GM12878 (cell line): ENCODE data around the gene SNX3. TPM values are rescaled to one million over a fixed set of nuclear protein-coding genes. Genes with fewer than 3 reads are reported as not detected.

Source experiments
- ATAC-seq: fragments of 200-7000 bp; cut with Tn5 transposase; 3 replicates; pipeline ENCODE4 v1.9.1; 2020; ENCODE audit warnings: mild to moderate bottlenecking, moderate library complexity
- BruUV-seq: library from RNA; stranded (reverse); fragments of 400-500 nt; replicated peaks from 2 replicates; lab custom pipeline; 2021; lab: Mats Ljungman, UMichigan
- CTCF ChIA-PET: fragments of 300-600 bp; sonication (Branson Sonifier 250); formaldehyde crosslinking; extraction: SDS; loops from one replicate; lab custom pipeline; 2021; ENCODE audit warnings: inconsistent platforms; lab: Yijun Ruan, JAX
- POLR2A ChIA-PET: fragments of 350-600 bp; formaldehyde crosslinking; extraction: SDS; loops from one replicate; lab custom pipeline; 2021; ENCODE audit warnings: inconsistent platforms; lab: Charles Lee
- RAD21 ChIA-PET: fragments of 300-600 bp; sonication (Branson Sonifier 250); formaldehyde crosslinking; loops from one replicate; lab custom pipeline; 2023; ENCODE audit warnings: antibody characterized with exemption; ENCODE audit not compliant: unreplicated experiment; lab: Charles Lee
- SMC1A ChIA-PET: fragments of 300-600 bp; sonication (Branson Sonifier 250); formaldehyde crosslinking; loops from one replicate; lab custom pipeline; 2023; ENCODE audit not compliant: unreplicated experiment, uncharacterized antibody; lab: Charles Lee
- DNase-seq: peaks from one replicate; pipeline ENCODE4 v3.0.0-alpha.2; 2011; ENCODE audit warnings: low read depth, low spot score
- FAIRE-seq: peaks from 3 replicates; lab custom pipeline; 2011; peaks lifted over from hg19 to GRCh38; lab: Jason Lieb, UNC
- H2AFZ ChIP-seq: 2 replicates; pipeline ENCODE4 v1.6.0; 2011; ENCODE audit warnings: low read depth, low read length, control low read depth; ENCODE audit not compliant: control insufficient read depth
- H3K27ac ChIP-seq: 2 replicates; pipeline ENCODE4 v1.5.1; 2011; ENCODE audit warnings: control low read depth; ENCODE audit not compliant: control insufficient read depth, insufficient read depth
- H3K27me3 ChIP-seq, 2 experiments: replicated peaks in 1 of 2; 2 replicates each; pipeline versions ENCODE4 v1.6.0 to v1.6.1; 2011; ENCODE audit warnings: low read length in 1 of 2; ENCODE audit not compliant: control insufficient read depth in 2 of 2, insufficient read depth in 2 of 2
- H3K36me3 ChIP-seq, 2 experiments: 2 replicates each; pipeline ENCODE4 v1.5.1; 2011; ENCODE audit warnings: low read length in 1 of 2; ENCODE audit not compliant: control insufficient read depth in 2 of 2, insufficient read depth in 2 of 2
- H3K4me1 ChIP-seq: 2 replicates; pipeline ENCODE4 v1.6.1; 2011; ENCODE audit warnings: mild to moderate bottlenecking, low read length, moderate library complexity, mixed read lengths; ENCODE audit not compliant: control insufficient read depth, insufficient read depth
- H3K4me2 ChIP-seq: 2 replicates; pipeline ENCODE4 v1.6.0; 2011; ENCODE audit warnings: control low read depth; ENCODE audit not compliant: control insufficient read depth, insufficient read depth
- H3K4me3 ChIP-seq: fragments of 200-600 bp; sonication (generic); 2 replicates; pipeline ENCODE4 v1.5.1; 2016
- H3K79me2 ChIP-seq: 2 replicates; pipeline ENCODE4 v1.6.0; 2011; ENCODE audit warnings: low read length; ENCODE audit not compliant: control insufficient read depth, insufficient read depth
- H3K9ac ChIP-seq: 2 replicates; pipeline ENCODE4 v1.8.0; 2011; ENCODE audit warnings: low read length, control low read depth, mixed read lengths; ENCODE audit not compliant: control insufficient read depth, insufficient read depth
- H3K9me3 ChIP-seq: replicated peaks from 3 replicates; pipeline ENCODE4 v1.5.1; 2011; ENCODE audit warnings: mild to moderate bottlenecking, low read length; ENCODE audit not compliant: control insufficient read depth, insufficient read depth
- H4K20me1 ChIP-seq: 2 replicates; pipeline ENCODE4 v1.6.0; 2011; ENCODE audit not compliant: control insufficient read depth, insufficient read depth
- ATF3 ChIP-seq: IDR thresholded peaks from 2 replicates; pipeline ENCODE4 v1.6.1; 2011; ENCODE audit warnings: low read depth, mild to moderate bottlenecking, low read length, moderate library complexity, borderline replicate concordance; ENCODE audit errors: extremely low read depth
- CEBPB ChIP-seq, 2 experiments: fragments of 150-350 bp in 1 of 2; IDR thresholded peaks; 2 replicates each; pipeline ENCODE4 v1.6.1; 2012 to 2014; ENCODE audit warnings: low read depth in 2 of 2, low read length in 2 of 2, borderline replicate concordance in 1 of 2, inconsistent platforms in 1 of 2
- CHD2 ChIP-seq: IDR thresholded peaks from 2 replicates; pipeline ENCODE4 v1.6.1; 2011; ENCODE audit warnings: low read depth, low read length, improper control_type of control experiment, borderline replicate concordance
- EED ChIP-seq: sonication (generic); IDR thresholded peaks from 2 replicates; pipeline ENCODE4 v1.6.1; 2016; ENCODE audit warnings: antibody characterized with exemption, low read depth
- NR2C1 ChIP-seq: fragments of 450-650 bp; IDR thresholded peaks from 2 replicates; pipeline ENCODE4 v1.6.1; 2017; ENCODE audit warnings: antibody characterized with exemption, mild to moderate bottlenecking, moderate library complexity
- SREBF2 ChIP-seq: IDR thresholded peaks from 2 replicates; pipeline ENCODE4 v1.6.1; 2012; ENCODE audit warnings: mild to moderate bottlenecking, low read length
- ZBTB4 ChIP-seq: fragments of 450-650 bp; formaldehyde crosslinking; IDR thresholded peaks from 2 replicates; pipeline ENCODE4 v1.4.0; 2022; ENCODE audit warnings: mild to moderate bottlenecking, moderate library complexity
- WGBS: methylation state at CpG from one replicate; pipeline ENCODE4 v1.1.6; 2016; ENCODE audit warnings: low lambda C conversion rate; ENCODE audit not compliant: insufficient replicate concordance, insufficient coverage; ENCODE audit errors: missing lambda C conversion rate; 5-methylcytosine and 5-hydroxymethylcytosine counted together
- in situ Hi-C: fragments of 300-500 bp; cut with MboI; formaldehyde crosslinking; loops from 9 replicates; pipeline ENCODE4 v1.14.3; 2018; ENCODE audit warnings: mixed read lengths
- intact Hi-C: fragments of 100-400 bp; cut with micrococcal nuclease; formaldehyde crosslinking; loops from one replicate; pipeline ENCODE4 v1.14.2; 2022; ENCODE audit not compliant: unreplicated experiment
- polyA plus RNA-seq, 11 experiments: library from polyadenylated mRNA; depleted of rRNA in 4 of 11; unstranded in 6 of 11; stranded (reverse) in 5 of 11; fragments of >200 nt; fragmentation: Nextera tagmentation in 4 of 11; fragmentation: Illumina TruSeq in 1 of 11; extraction: Ambion mirVana in 4 of 11; extraction: Trizol in 1 of 11; gene quantifications; 1 replicate in 1 of 11; 2 replicates in 10 of 11; pipeline versions ENCODE4 v1.2.1 to v1.2.3, GENCODE V29; 2011 to 2016; ENCODE audit warnings: inconsistent platforms in 2 of 11, missing spikeins in 2 of 11, low read depth in 1 of 11
- total RNA-seq, 4 experiments: library from RNA; depleted of rRNA in 3 of 4; stranded (reverse); fragments of >200 nt in 3 of 4; fragmentation: Illumina TruSeq in 1 of 4; extraction: Trizol in 1 of 4; gene quantifications; 2 replicates each; pipeline versions ENCODE4 v1.2.1 to v1.2.3, GENCODE V29; 2013 to 2021
- TF ChIP-seq, protein P1 (sequence below): fragments of 450-650 bp; IDR thresholded peaks from 2 replicates; pipeline ENCODE4 v1.6.1; 2017; ENCODE audit warnings: mild to moderate bottlenecking, moderate library complexity

SNX3 gene
- total and polyA plus RNA-seq, 10 of the 15 experiments (the other 5 are each of a cell fraction or from before 2014, with no cell fraction given), result 43.7 to 297 (median 95.6) TPM

DNA sequence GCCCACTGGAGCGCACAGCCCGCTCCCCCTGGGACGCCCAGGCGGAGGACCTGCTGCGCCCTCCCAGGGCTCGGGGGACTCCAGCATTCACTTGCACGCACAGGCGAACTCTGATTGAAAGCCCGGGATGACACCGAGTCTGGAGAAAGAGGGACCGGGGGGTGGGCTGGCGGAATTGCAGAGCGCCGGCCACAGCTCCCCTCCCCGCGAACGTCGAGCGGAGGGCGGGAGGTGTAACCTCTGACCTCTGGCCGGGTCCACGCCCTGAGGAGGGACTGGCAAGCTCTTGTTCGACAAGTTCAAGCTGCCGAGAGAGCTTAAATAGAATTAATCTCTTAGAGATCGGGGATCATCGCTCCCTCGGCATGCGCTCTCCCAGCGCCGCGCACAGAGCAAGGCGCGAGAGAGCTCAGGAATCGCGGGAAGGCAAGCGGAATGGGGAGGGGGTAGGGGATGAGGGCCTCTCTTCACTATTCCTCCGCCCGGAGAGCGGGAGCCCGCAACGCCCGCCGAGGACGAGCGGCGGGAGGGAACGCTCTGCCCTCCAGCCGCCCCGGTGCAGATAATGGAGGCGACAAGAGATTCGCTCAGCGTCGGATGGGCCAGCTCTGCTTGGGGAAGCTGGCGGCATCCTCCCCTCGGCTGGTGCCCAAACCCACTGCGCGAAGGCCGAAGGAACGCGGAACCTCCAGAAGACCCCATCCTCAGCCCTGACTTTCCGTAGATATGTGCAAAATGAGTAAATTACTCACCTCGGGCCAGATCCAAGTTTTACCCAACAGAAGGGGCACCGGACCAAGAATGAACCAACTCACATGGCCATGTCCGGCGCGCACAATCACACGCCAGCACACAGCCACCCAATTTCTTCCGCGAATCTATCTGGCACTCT lies 95.8 kb downstream of the SNX3 start:
- H3K79me2 ChIP-seq, result no peaks in the 10 kb centered on the region
- no peaks in the 10 kb centered on the region for H3K36me3 ChIP-seq
- FAIRE-seq, result no peak
- no TSS peak for BruUV-seq
- CTCF ChIA-PET, result no interaction called here
- POLR2A ChIA-PET, result no interaction called here
- no peak overlapping the region for H3K9ac ChIP-seq
- no peaks in the 10 kb centered on the region; the same call in 2 of the 3 replicates for H3K9me3 ChIP-seq
- H3K4me1 ChIP-seq, result no peaks in the 10 kb centered on the region
- no peak for ATAC-seq
- in situ Hi-C loops, result no loop called here
- H3K27ac ChIP-seq, result no peak overlapping the region
- intact Hi-C loops, result no loop called here
- WGBS, result 65% methylated on average over 57 of the region's 69 CpGs
- H4K20me1 ChIP-seq, result no peaks in the 10 kb centered on the region
- TF ChIP-seq EED, result no peak
- TF ChIP-seq, all 136 proteins: peak for 0
- ChIA-PET RAD21 (no interaction called here), SMC1A (no interaction called here)
- no peak overlapping the region for H3K4me2 ChIP-seq
- no peak overlapping the region for H3K4me3 ChIP-seq
- H3K27me3 ChIP-seq, result peaks cover 37% of the 10 kb centered on the region in 2 experiments
- no peak overlapping the region for H2AFZ ChIP-seq
- no peak for DNase-seq

DNA sequence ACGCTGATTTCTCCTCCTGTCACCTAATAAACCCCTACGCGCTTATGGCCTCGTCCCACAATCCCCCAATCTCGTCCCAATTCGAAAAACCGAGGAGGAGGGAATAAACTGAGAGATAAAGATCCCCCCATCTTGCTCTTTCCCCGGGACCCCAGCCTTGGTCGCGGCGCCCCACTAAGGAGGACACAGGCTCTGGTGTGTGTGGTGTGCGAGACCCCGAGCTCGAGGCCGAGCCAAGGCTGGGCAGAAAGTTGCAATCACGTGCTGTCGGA lies 96.4 kb downstream of the SNX3 start:
- no TSS peak for BruUV-seq
- Histone ChIP-seq H3K4me2 (no peak overlapping the region), H4K20me1 (no peaks in the 10 kb centered on the region), H3K27ac (no peak overlapping the region), H3K4me3 (no peak overlapping the region), H3K27me3 (peaks cover 34 to 36% of the 10 kb centered on the region in 2 experiments), H3K9me3 (no peaks in the 10 kb centered on the region; the same call in 2 of the 3 replicates), H3K4me1 (no peaks in the 10 kb centered on the region), H3K36me3 (no peaks in the 10 kb centered on the region), H2AFZ (no peak overlapping the region), H3K9ac (no peak overlapping the region), H3K79me2 (no peaks in the 10 kb centered on the region)
- intact Hi-C loops (no loop called here), in situ Hi-C loops (no loop called here)
- FAIRE-seq (no peak), DNase-seq (no peak), ATAC-seq (no peak)
- ChIA-PET RAD21 (no interaction called here), POLR2A (no interaction called here), CTCF (no interaction called here), SMC1A (no interaction called here)
- WGBS, result 38% methylated on average over 17 of the region's 17 CpGs
- no peak for TF ChIP-seq EED
- no peak for TF ChIP-seq CEBPB (IDR thresholded peaks at IDR 0.05; ENCODE audit: borderline replicate concordance in 1 of 2, low read depth in 2 of 2, low read length in 2 of 2)
- TF ChIP-seq NR2C1, result no peak
- no peak for TF ChIP-seq ATF3
- no peak for TF ChIP-seq CHD2
- TF ChIP-seq SREBF2, result no peak
- TF ChIP-seq, protein P1, sequence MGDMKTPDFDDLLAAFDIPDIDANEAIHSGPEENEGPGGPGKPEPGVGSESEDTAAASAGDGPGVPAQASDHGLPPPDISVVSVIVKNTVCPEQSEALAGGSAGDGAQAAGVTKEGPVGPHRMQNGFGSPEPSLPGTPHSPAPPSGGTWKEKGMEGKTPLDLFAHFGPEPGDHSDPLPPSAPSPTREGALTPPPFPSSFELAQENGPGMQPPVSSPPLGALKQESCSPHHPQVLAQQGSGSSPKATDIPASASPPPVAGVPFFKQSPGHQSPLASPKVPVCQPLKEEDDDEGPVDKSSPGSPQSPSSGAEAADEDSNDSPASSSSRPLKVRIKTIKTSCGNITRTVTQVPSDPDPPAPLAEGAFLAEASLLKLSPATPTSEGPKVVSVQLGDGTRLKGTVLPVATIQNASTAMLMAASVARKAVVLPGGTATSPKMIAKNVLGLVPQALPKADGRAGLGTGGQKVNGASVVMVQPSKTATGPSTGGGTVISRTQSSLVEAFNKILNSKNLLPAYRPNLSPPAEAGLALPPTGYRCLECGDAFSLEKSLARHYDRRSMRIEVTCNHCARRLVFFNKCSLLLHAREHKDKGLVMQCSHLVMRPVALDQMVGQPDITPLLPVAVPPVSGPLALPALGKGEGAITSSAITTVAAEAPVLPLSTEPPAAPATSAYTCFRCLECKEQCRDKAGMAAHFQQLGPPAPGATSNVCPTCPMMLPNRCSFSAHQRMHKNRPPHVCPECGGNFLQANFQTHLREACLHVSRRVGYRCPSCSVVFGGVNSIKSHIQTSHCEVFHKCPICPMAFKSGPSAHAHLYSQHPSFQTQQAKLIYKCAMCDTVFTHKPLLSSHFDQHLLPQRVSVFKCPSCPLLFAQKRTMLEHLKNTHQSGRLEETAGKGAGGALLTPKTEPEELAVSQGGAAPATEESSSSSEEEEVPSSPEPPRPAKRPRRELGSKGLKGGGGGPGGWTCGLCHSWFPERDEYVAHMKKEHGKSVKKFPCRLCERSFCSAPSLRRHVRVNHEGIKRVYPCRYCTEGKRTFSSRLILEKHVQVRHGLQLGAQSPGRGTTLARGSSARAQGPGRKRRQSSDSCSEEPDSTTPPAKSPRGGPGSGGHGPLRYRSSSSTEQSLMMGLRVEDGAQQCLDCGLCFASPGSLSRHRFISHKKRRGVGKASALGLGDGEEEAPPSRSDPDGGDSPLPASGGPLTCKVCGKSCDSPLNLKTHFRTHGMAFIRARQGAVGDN, result no peak
- no peak for TF ChIP-seq ZBTB4
